Spleen (tissue), 11 donors: Measurements from ENCODE around the gene GLIS1. TPM values are rescaled to one million over a fixed set of nuclear protein-coding genes. Genes with fewer than 3 reads are reported as not detected.
A peak's percentile ranks its signal among the peaks of the same experiment; 100 is the strongest.

ENCODE experiments used
- DNase-seq: peaks from one replicate; pipeline ENCODE4 v3.0.0-alpha.2; 2020
- H3K27ac ChIP-seq, 8 donors: fragments of 200-600 bp; sonication (generic) in 7 of 8; 1 replicate in 4 of 8; 2 replicates in 4 of 8; pipeline versions ENCODE4 v1.5.0 to v1.8.0; 2016 to 2021; ENCODE audit warnings: inconsistent platforms in 4 of 8, mild to moderate bottlenecking in 4 of 8, moderate library complexity in 1 of 8
- H3K27me3 ChIP-seq, 7 donors: fragments of 200-600 bp; sonication (generic) in 6 of 7; replicated peaks in 1 of 7; 1 replicate in 4 of 7; 2 replicates in 3 of 7; pipeline versions ENCODE4 v1.5.0 to v1.8.0; 2016 to 2021; ENCODE audit warnings: inconsistent platforms in 3 of 7, mild to moderate bottlenecking in 1 of 7
- H3K36me3 ChIP-seq, 6 donors: fragments of 200-600 bp; sonication (generic) in 5 of 6; 1 replicate in 4 of 6; 2 replicates in 2 of 6; pipeline versions ENCODE4 v1.5.0 to v1.8.0; 2016 to 2021; ENCODE audit warnings: inconsistent platforms in 2 of 6
- H3K4me1 ChIP-seq, 6 donors: fragments of 200-600 bp; sonication (generic) in 5 of 6; 1 replicate in 3 of 6; 2 replicates in 3 of 6; pipeline versions ENCODE4 v1.5.0 to v1.8.0; 2016 to 2021; ENCODE audit warnings: inconsistent platforms in 3 of 6
- H3K4me3 ChIP-seq, 8 donors: fragments of 200-600 bp; sonication (generic) in 7 of 8; 1 replicate in 4 of 8; 2 replicates in 4 of 8; pipeline versions ENCODE4 v1.5.0 to v1.8.0; 2016 to 2021; ENCODE audit warnings: inconsistent platforms in 4 of 8, mild to moderate bottlenecking in 4 of 8, moderate library complexity in 2 of 8
- H3K9me3 ChIP-seq, 8 donors: fragments of 200-600 bp; sonication (generic) in 7 of 8; 1 replicate in 4 of 8; 2 replicates in 4 of 8; pipeline versions ENCODE4 v1.5.0 to v1.8.0; 2016 to 2021; ENCODE audit warnings: inconsistent platforms in 4 of 8
- POLR2A ChIP-seq, 3 donors: fragments of 450-650 bp; IDR thresholded peaks; one replicate each; pipeline ENCODE4 v1.5.1; 2017; ENCODE audit warnings: antibody characterized with exemption in 3 of 3, mild to moderate bottlenecking in 1 of 3
- POLR2AphosphoS5 ChIP-seq, 3 donors: sonication (generic); formaldehyde crosslinking; IDR thresholded peaks; one replicate each; pipeline ENCODE4 v1.5.1; 2017; ENCODE audit warnings: antibody characterized with exemption in 3 of 3
- WGBS, 5 donors: extraction: QIAGEN DNeasy Blood & Tissue Kit in 3 of 5; methylation state at CpG; one replicate each; pipeline versions ENCODE4 v1.1.5 to v1.1.7; 2013 to 2018; 5-methylcytosine and 5-hydroxymethylcytosine counted together
- intact Hi-C: fragments of 100-400 bp; cut with DNase I; formaldehyde crosslinking; loops from one replicate; pipeline ENCODE4 v1.15.0; 2023; ENCODE audit warnings: low total_unique reads
- polyA plus RNA-seq, 3 donors: library from polyadenylated mRNA; stranded (reverse); fragments of 200-250 nt; gene quantifications; one replicate each; pipeline ENCODE4 v1.2.1, GENCODE V29; 2013
- total RNA-seq, 7 donors: library from RNA; depleted of rRNA in 3 of 7; stranded (reverse); fragments of >200 nt in 3 of 7; fragmentation: NEBNext Ultra II Directional in 4 of 7; extraction: Animal tissue kit (Norgen Biotek cat#: 25700) in 4 of 7; gene quantifications; one replicate each; pipeline versions ENCODE4 v1.1.0 to v1.2.1, GENCODE V29; 2016 to 2021
- TF ChIP-seq, protein P1 (sequence below), 11 experiments: fragments of 200-600 bp in 7 of 11; fragments of 450-650 bp in 4 of 11; sonication (generic) in 4 of 11; IDR thresholded peaks in 8 of 11; conservative IDR thresholded peaks in 3 of 11; 1 replicate in 7 of 11; 2 replicates in 4 of 11; pipeline versions ENCODE4 v1.4.0 to v1.8.0; 2016 to 2021; ENCODE audit warnings: antibody characterized with exemption in 11 of 11, inconsistent platforms in 4 of 11, mild to moderate bottlenecking in 1 of 11
- donor health status: healthy with polysubstance abuse.
- donor health status: DM: no; HTN: no; CAD: no; lungs with moderate emphysema.
- donor health status: DM: no; HTN: no; CAD: no.
- donor health status: Bipolar disorder and iron deficiency.
- donor health status: healthy.
- donor health status: DM: no; HTN: no; CAD: no.
- donor health status: DM: yes; HTN: yes; CAD: no.

GLIS1 gene
- total and polyA plus RNA-seq, 10 donors, result 0.04 to 0.39 (median 0.26) TPM; not detected in 5

- Histone ChIP-seq H3K9me3 (no peaks in the 10 kb centered on the region), H3K27ac (no peak overlapping the region), H3K27me3 (peaks cover 0 to 14% (median 0%) of the 10 kb centered on the region in 7 donors), H3K36me3 (no peaks in the 10 kb centered on the region), H3K4me1 (no peaks in the 10 kb centered on the region), H3K4me3 (no peak overlapping the region)
- DNase-seq, result no peak
- TF ChIP-seq POLR2A (IDR thresholded peaks at IDR 0.05) (no peak), POLR2AphosphoS5 (IDR thresholded peaks at IDR 0.05) (no peak)
- TF ChIP-seq, protein P1, sequence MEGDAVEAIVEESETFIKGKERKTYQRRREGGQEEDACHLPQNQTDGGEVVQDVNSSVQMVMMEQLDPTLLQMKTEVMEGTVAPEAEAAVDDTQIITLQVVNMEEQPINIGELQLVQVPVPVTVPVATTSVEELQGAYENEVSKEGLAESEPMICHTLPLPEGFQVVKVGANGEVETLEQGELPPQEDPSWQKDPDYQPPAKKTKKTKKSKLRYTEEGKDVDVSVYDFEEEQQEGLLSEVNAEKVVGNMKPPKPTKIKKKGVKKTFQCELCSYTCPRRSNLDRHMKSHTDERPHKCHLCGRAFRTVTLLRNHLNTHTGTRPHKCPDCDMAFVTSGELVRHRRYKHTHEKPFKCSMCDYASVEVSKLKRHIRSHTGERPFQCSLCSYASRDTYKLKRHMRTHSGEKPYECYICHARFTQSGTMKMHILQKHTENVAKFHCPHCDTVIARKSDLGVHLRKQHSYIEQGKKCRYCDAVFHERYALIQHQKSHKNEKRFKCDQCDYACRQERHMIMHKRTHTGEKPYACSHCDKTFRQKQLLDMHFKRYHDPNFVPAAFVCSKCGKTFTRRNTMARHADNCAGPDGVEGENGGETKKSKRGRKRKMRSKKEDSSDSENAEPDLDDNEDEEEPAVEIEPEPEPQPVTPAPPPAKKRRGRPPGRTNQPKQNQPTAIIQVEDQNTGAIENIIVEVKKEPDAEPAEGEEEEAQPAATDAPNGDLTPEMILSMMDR (IDR thresholded peaks at IDR 0.05 in 8 of 11, conservative IDR thresholded peaks at IDR 0.05 in 3 of 11), result no peak
- intact Hi-C loops, result no loop called here
- 74 to 88% (median 83%) methylated on average over 2 of the region's 2 CpGs for WGBS, 5 donors
Measured at GRCh38 chr1:53718443-53718842, 20.5 kb downstream of the GLIS1 start.

GRCh38 chr1:53717025-53717804 is 21.7 kb downstream of the GLIS1 start:
- Histone ChIP-seq H3K27ac (no peak overlapping the region), H3K4me1 (no peaks in the 10 kb centered on the region), H3K27me3 (peaks cover 0 to 14% (median 0%) of the 10 kb centered on the region in 7 donors), H3K36me3 (no peaks in the 10 kb centered on the region), H3K4me3 (no peak overlapping the region), H3K9me3 (no peaks in the 10 kb centered on the region)
- no peak for DNase-seq
- 84 to 92% (median 86%) methylated on average over 6 of the region's 6 CpGs for WGBS, 5 donors
- TF ChIP-seq POLR2AphosphoS5 (IDR thresholded peaks at IDR 0.05), result no peak
- TF ChIP-seq, protein P1 (IDR thresholded peaks at IDR 0.05 in 8 of 11, conservative IDR thresholded peaks at IDR 0.05 in 3 of 11), result no peak
- TF ChIP-seq POLR2A (IDR thresholded peaks at IDR 0.05), result no peak
- intact Hi-C loops, result no loop called here

DNA sequence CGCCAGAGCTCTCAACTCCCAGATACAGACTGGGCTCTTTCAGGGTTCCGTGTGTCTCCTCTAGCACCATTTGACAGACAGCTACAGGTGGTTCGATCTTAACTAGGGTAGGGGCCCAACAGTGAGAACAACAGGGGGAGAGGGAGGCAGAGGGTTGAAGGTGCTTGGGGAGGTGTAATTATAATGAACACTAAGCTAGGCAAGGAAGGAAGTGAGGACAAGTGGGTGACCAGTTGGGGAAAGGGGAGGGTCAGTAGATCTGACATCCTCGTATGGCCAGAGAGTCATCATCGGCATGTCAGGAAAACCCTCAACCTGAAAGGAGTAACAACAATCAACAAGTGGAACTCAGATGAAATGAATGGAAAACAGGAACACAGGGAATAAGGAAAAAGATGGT is 22.8 kb downstream of the GLIS1 start:
- DNase-seq, result no peak
- 77 to 90% (median 80%) methylated on average over 5 of the region's 5 CpGs for WGBS, 5 donors
- H3K27ac ChIP-seq, result no peak overlapping the region
- H3K36me3 ChIP-seq, result no peaks in the 10 kb centered on the region
- TF ChIP-seq POLR2AphosphoS5 (IDR thresholded peaks at IDR 0.05) (no peak), POLR2A (IDR thresholded peaks at IDR 0.05) (no peak)
- TF ChIP-seq, protein P1 (IDR thresholded peaks at IDR 0.05 in 8 of 11, conservative IDR thresholded peaks at IDR 0.05 in 3 of 11), result no peak
- no peaks in the 10 kb centered on the region for H3K4me1 ChIP-seq
- intact Hi-C loops, result no loop called here
- H3K9me3 ChIP-seq, result no peaks in the 10 kb centered on the region
- peaks cover 0 to 14% (median 0%) of the 10 kb centered on the region in 7 donors for H3K27me3 ChIP-seq
- H3K4me3 ChIP-seq, result no peak overlapping the region

DNA sequence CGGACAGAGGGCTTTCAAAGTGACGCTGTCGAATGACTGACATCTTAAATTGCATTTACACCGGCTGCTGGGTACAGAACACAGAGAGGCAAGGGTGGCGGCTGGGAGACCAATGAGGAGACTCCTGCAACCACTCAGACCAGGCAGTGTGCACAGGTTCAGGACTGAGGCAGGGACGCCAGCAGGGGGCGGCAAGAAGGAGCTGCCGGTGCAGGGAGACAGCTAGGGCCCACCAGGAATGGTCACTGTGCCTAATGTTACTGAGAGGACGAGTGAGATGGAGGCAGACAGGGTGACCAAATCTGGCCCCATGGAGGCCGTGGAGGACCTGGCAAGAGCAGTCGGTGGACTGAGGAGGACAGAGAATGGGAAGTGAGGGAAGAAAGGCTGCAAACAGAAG is 23.5 kb downstream of the GLIS1 start:
- no peak overlapping the region for H3K27ac ChIP-seq
- peaks cover 0 to 14% (median 0%) of the 10 kb centered on the region in 7 donors for H3K27me3 ChIP-seq
- no peaks in the 10 kb centered on the region for H3K9me3 ChIP-seq
- intact Hi-C loops, result no loop called here
- WGBS, 5 donors, result 65 to 73% (median 68%) methylated on average over 11 of the region's 11 CpGs
- H3K4me3 ChIP-seq, result no peak overlapping the region
- no peak for DNase-seq
- no peaks in the 10 kb centered on the region for H3K4me1 ChIP-seq
- no peak for TF ChIP-seq POLR2AphosphoS5 (IDR thresholded peaks at IDR 0.05)
- TF ChIP-seq, protein P1 (IDR thresholded peaks at IDR 0.05 in 8 of 11, conservative IDR thresholded peaks at IDR 0.05 in 3 of 11), result peak in 2 of 11 experiments; percentile 8 to 22
- no peak for TF ChIP-seq POLR2A (IDR thresholded peaks at IDR 0.05)
- H3K36me3 ChIP-seq, result no peaks in the 10 kb centered on the region
